ENCODE data around the gene SCAPER.
"Not testable (repeated sequence)": the region's sequence is repeated elsewhere in the genome, so short reads cannot be mapped to it uniquely, and the experiment has no call there.

SCAPER gene

GRCh38 chr15:76772776-76773175, 132.4 kb downstream of the SCAPER start:
- DNase-seq (ENCODE audit: low read depth) = no peak

GRCh38 chr15:76764004-76764403, 141.1 kb downstream of the SCAPER start:
- no peak for DNase-seq (ENCODE audit: low read depth)

- DNase-seq (ENCODE audit: low read depth) = no peak
Measured at GRCh38 chr15:76763554-76763953, 141.6 kb downstream of the SCAPER start.

GRCh38 chr15:76756381-76756780, 148.8 kb downstream of the SCAPER start:
- no peak for DNase-seq (ENCODE audit: low read depth)

- no peak for DNase-seq (ENCODE audit: low read depth)
Measured at GRCh38 chr15:76753771-76754170, 151.4 kb downstream of the SCAPER start.

GRCh38 chr15:76753131-76753530, 152.0 kb downstream of the SCAPER start:
- no peak for DNase-seq (ENCODE audit: low read depth)

- DNase-seq (ENCODE audit: low read depth) = peak; percentile 6
Measured at GRCh38 chr15:76752549-76752948, 152.6 kb downstream of the SCAPER start.

GRCh38 chr15:76737573-76737972, 167.6 kb downstream of the SCAPER start:
- no peak for DNase-seq (ENCODE audit: low read depth)

GRCh38 chr15:76732321-76732720, 172.8 kb downstream of the SCAPER start:
- DNase-seq (ENCODE audit: low read depth) = not testable (repeated sequence)

GRCh38 chr15:76730262-76730661, 174.9 kb downstream of the SCAPER start:
- DNase-seq (ENCODE audit: low read depth) = no peak

GRCh38 chr15:76718863-76719262, 186.3 kb downstream of the SCAPER start:
- no peak for DNase-seq (ENCODE audit: low read depth)

GRCh38 chr15:76714950-76715349, 190.2 kb downstream of the SCAPER start:
- DNase-seq (ENCODE audit: low read depth) = no peak

GRCh38 chr15:76711351-76711827, 193.8 kb downstream of the SCAPER start:
- no peak for DNase-seq (ENCODE audit: low read depth)

- DNase-seq (ENCODE audit: low read depth) = not testable (repeated sequence)
Measured at GRCh38 chr15:76704032-76704431, 201.1 kb downstream of the SCAPER start.

GRCh38 chr15:76696840-76697239, 208.3 kb downstream of the SCAPER start:
- no peak for DNase-seq (ENCODE audit: low read depth)

GRCh38 chr15:76692546-76692945, 212.6 kb downstream of the SCAPER start:
- DNase-seq (ENCODE audit: low read depth) = not testable (repeated sequence)

GRCh38 chr15:76687592-76687991, 217.5 kb downstream of the SCAPER start:
- not testable (repeated sequence) for DNase-seq (ENCODE audit: low read depth)

GRCh38 chr15:76684002-76684401, 221.1 kb downstream of the SCAPER start:
- DNase-seq (ENCODE audit: low read depth) = no peak

- DNase-seq (ENCODE audit: low read depth) = no peak
Measured at GRCh38 chr15:76682833-76683232, 222.3 kb downstream of the SCAPER start.

GRCh38 chr15:76682259-76682658, 222.9 kb downstream of the SCAPER start:
- DNase-seq (ENCODE audit: low read depth) = no peak

- DNase-seq (ENCODE audit: low read depth) = no peak
Measured at GRCh38 chr15:76678766-76679165, 226.4 kb downstream of the SCAPER start.

GRCh38 chr15:76674883-76675282, 230.3 kb downstream of the SCAPER start:
- no peak for DNase-seq (ENCODE audit: low read depth)

- DNase-seq (ENCODE audit: low read depth) = no peak
Measured at GRCh38 chr15:76669521-76670207, 235.5 kb downstream of the SCAPER start.

GRCh38 chr15:76668900-76669299, 236.2 kb downstream of the SCAPER start:
- DNase-seq (ENCODE audit: low read depth) = no peak
